ENCODE data around the gene INPP5A.

The INPP5A gene

GRCh38 chr10:132727411-132727810, 189.8 kb downstream of the INPP5A start:
- ChIA-PET CTCF (no interaction called here), POLR2A (no interaction called here)
- no peak for TF ChIP-seq CTCF (IDR thresholded peaks at IDR 0.05; ENCODE audit: insufficient read depth, low read length, missing control alignments)
- no peak for DNase-seq (ENCODE audit: low read depth, low spot score)
- no peak overlapping the region for H3K4me3 ChIP-seq (ENCODE audit: low read depth, low read length)

DNA sequence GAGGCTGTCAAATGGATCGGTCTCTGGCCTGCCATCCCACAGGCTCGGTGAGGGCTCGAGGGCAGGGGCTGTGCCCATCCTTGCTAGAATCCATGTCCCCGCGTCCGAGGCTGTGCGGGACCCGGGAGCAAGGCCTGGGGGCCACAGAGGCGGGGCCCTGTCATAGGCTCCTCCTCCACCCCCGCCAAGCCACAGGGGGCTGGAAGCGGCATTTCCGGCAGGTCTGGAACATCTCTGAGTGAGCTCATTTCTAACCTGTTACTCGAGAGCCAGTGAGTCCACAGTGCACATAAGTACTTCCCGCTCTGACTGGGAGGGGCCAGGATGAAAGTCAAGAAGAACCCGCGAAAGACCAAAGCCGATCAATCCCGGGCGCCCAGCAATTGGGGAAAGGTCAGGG, 190.7 kb downstream of the INPP5A start:
- no peak for TF ChIP-seq CTCF (IDR thresholded peaks at IDR 0.05; ENCODE audit: insufficient read depth, low read length, missing control alignments)
- DNase-seq (ENCODE audit: low read depth, low spot score) = no peak
- CTCF ChIA-PET = no interaction called here
- H3K4me3 ChIP-seq (ENCODE audit: low read depth, low read length) = no peak overlapping the region
- POLR2A ChIA-PET = no interaction called here

DNA sequence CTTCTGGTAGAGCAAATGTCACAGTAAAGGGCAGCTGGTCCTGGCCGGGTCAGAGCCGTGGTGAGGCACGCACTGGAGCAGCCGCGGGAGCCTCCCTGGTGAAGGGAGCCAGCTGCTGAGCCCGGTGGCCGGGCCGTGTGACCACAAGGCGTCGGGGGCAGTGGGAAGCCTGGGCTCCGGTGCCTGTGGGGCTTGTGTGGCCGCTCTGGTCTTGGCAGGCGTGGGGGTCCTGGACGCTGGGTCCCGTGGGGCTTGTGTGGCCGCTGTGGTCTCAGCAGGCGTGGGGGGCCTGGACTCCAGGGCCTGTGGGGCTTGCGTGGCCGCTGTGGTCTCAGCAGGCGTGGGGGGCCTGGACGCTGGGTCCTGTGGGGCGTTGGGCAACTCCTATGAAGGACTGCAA, 191.2 kb downstream of the INPP5A start:
- no peak overlapping the region for H3K4me3 ChIP-seq (ENCODE audit: low read depth, low read length)
- TF ChIP-seq CTCF (IDR thresholded peaks at IDR 0.05; ENCODE audit: insufficient read depth, low read length, missing control alignments) = no peak
- CTCF ChIA-PET = no interaction called here
- POLR2A ChIA-PET = no interaction called here
- DNase-seq (ENCODE audit: low read depth, low spot score) = no peak

- DNase-seq (ENCODE audit: low read depth, low spot score) = no peak
- ChIA-PET CTCF (no interaction called here), POLR2A (no interaction called here)
- no peak for TF ChIP-seq CTCF (IDR thresholded peaks at IDR 0.05; ENCODE audit: insufficient read depth, low read length, missing control alignments)
- no peak overlapping the region for H3K4me3 ChIP-seq (ENCODE audit: low read depth, low read length)
Measured at GRCh38 chr10:132729810-132730572, 192.4 kb downstream of the INPP5A start.

DNA sequence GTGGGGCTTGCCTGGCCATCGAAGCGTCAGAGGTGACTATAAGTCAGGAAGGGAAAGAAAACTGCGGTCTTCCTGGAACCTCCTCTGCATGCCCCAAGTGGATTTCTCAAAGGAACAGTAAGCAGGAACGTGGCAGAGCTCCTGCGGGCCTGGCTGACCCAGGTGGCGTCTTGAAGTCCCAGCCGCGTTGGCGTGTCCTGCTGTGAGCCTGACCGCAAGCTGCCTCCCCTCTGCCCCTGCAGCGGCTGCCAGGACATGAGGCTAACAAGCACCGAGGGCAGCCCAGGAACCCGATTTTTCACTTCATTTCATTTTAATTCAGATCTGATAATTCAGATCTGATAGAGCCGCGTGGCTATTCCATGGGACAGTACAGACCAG, 193.0 kb downstream of the INPP5A start:
- no peak for TF ChIP-seq CTCF (IDR thresholded peaks at IDR 0.05; ENCODE audit: insufficient read depth, low read length, missing control alignments)
- no peak for DNase-seq (ENCODE audit: low read depth, low spot score)
- no peak overlapping the region for H3K4me3 ChIP-seq (ENCODE audit: low read depth, low read length)
- ChIA-PET CTCF (no interaction called here), POLR2A (no interaction called here)

- POLR2A ChIA-PET = no interaction called here
- no peak overlapping the region for H3K4me3 ChIP-seq (ENCODE audit: low read depth, low read length)
Measured at GRCh38 chr10:132732518-132732917, 194.9 kb downstream of the INPP5A start.

More at GRCh38 chr10:132732518-132732917, 194.9 kb downstream of the INPP5A start:
- no peak for TF ChIP-seq CTCF (IDR thresholded peaks at IDR 0.05; ENCODE audit: insufficient read depth, low read length, missing control alignments)
- DNase-seq (ENCODE audit: low read depth, low spot score) = no peak
- CTCF ChIA-PET = no interaction called here
